ENCODE results near the gene KCNQ1. TPM values are rescaled to one million over a fixed set of nuclear protein-coding genes. Genes with fewer than 3 reads are reported as not detected.

The KCNQ1 gene
- total and polyA plus RNA-seq, 2 donors (not counting 1 experiment from before 2014, with no cell fraction given) = 21.5 to 28.8 TPM

DNA sequence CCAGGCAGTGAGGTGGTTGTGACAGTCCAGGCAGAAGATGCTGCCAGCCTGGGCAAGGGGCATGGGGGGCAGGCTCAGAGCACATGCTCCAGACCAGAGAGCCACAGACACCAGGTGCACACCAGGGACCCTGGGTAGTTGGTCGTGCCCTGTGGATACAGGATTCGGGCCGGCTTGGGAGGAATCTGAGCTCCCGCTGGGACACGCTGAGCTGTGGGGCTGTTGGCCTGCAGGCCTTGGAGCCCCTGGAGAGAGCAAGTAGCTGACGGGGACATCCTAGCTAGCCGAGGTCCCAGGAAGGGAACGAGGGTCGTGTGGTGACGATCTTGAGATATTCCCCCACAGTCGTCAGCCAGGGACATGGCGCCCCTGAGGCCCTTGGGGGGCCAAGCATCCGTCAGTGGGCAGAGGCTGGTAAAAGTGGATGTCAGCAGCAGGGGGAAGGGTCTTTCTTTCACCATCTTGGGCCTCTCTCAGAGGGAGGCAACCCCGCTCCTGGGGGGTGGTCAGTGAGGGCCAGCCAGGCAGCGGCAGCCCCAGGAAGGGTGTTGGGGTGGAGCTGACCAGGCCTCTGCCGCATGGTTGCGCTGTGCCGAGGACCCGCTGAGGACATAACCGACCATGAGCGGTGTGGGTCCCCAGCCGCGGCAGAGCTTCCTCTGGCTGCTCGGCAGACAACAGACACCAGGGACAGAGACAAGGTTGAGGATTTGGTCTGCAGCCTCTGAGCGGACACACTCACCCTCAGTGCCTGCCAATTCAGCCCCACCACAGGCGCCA is 396.8 kb downstream of the KCNQ1 start:
- Histone ChIP-seq H3K27ac (ENCODE audit: low read length in 2 of 2) (no peak overlapping the region), H4K20me1 (ENCODE audit: control insufficient read depth, insufficient read depth, low read length, poor library complexity, severe bottlenecking) (no peaks in the 10 kb centered on the region), H3K27me3 (replicated peaks in 1 of 4; ENCODE audit: control extremely low read depth in 1 of 4, control insufficient read depth in 3 of 4, insufficient read depth in 4 of 4, low read length in 3 of 4) (no peaks in the 10 kb centered on the region), H3K9ac (ENCODE audit: low read length) (no peak overlapping the region), H3K36me3 (replicated peaks in 1 of 2; ENCODE audit: control extremely low read depth in 1 of 2, control insufficient read depth in 1 of 2, extremely low read depth in 1 of 2, insufficient read depth in 2 of 2, low read length in 1 of 2) (no peaks in the 10 kb centered on the region), H3K9me3 (ENCODE audit: control extremely low read depth in 1 of 3, control insufficient read depth in 2 of 3, insufficient read depth in 1 of 3, low read length in 2 of 3) (no peaks in the 10 kb centered on the region), H3K4me2 (replicated peaks; ENCODE audit: low read depth, low read length, poor library complexity, severe bottlenecking) (no peak overlapping the region), H3K4me3 (ENCODE audit: control extremely low read depth in 1 of 5, extremely low read depth in 1 of 5, insufficient read depth in 1 of 5, low read depth in 2 of 5, low read length in 4 of 5) (no peak overlapping the region), H3K79me2 (ENCODE audit: control insufficient read depth, insufficient read depth, low read length) (no peaks in the 10 kb centered on the region), H2AFZ (ENCODE audit: insufficient read depth, low read depth, low read length, poor library complexity, severe bottlenecking) (no peak overlapping the region), H3K4me1 (ENCODE audit: control insufficient read depth in 2 of 2, insufficient read depth in 2 of 2, low read length in 2 of 2) (no peaks in the 10 kb centered on the region)
- Mint-ChIP-seq H3K4me3 (no peak overlapping the region), H3K9me3 (ENCODE audit: insufficient read depth) (no peaks in the 10 kb centered on the region), H3K4me1 (no peaks in the 10 kb centered on the region), H3K27ac (no peak overlapping the region), H3K27me3 (no peaks in the 10 kb centered on the region)
- intact Hi-C loops (cut with micrococcal nuclease) = no loop called here
- ChIA-PET POLR2A (no interaction called here), CTCF (no interaction called here)
- no peak for DNase-seq
- WGBS (ENCODE audit: insufficient coverage) = 93% methylated on average over 25 of the region's 26 CpGs
- TF ChIP-seq, protein P1, sequence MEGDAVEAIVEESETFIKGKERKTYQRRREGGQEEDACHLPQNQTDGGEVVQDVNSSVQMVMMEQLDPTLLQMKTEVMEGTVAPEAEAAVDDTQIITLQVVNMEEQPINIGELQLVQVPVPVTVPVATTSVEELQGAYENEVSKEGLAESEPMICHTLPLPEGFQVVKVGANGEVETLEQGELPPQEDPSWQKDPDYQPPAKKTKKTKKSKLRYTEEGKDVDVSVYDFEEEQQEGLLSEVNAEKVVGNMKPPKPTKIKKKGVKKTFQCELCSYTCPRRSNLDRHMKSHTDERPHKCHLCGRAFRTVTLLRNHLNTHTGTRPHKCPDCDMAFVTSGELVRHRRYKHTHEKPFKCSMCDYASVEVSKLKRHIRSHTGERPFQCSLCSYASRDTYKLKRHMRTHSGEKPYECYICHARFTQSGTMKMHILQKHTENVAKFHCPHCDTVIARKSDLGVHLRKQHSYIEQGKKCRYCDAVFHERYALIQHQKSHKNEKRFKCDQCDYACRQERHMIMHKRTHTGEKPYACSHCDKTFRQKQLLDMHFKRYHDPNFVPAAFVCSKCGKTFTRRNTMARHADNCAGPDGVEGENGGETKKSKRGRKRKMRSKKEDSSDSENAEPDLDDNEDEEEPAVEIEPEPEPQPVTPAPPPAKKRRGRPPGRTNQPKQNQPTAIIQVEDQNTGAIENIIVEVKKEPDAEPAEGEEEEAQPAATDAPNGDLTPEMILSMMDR (IDR thresholded peaks at IDR 0.05) = no peak
- TF ChIP-seq EZH2 (IDR thresholded peaks at IDR 0.05; ENCODE audit: borderline replicate concordance, insufficient read depth, low read depth, low read length, poor library complexity, severe bottlenecking) = no peak
- ATAC-seq (ENCODE audit: low read depth) = no peak

DNA sequence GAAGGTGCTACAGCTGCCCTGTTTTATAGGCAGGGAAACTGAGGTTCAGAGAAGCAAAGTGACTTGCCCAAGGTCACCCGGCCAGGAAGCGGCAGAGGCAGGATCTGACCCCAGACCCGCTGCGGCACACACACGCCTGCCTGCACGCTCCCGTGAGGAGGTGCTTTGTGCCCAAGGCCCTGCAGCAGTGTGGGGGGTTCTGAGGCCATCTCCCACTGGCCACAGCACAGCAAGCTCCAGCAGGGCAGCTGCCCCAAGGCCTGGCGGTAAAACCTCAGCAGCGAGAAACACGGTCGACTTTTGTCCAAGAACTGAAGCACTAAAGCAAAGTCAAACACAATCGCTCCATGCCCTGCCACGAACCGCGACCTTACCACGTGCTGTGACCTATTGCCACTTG is 398.1 kb downstream of the KCNQ1 start:
- H4K20me1 ChIP-seq (ENCODE audit: control insufficient read depth, insufficient read depth, low read length, poor library complexity, severe bottlenecking) = no peaks in the 10 kb centered on the region
- H3K9me3 Mint-ChIP-seq (ENCODE audit: insufficient read depth) = no peaks in the 10 kb centered on the region
- H3K36me3 ChIP-seq (replicated peaks in 1 of 2; ENCODE audit: control extremely low read depth in 1 of 2, control insufficient read depth in 1 of 2, extremely low read depth in 1 of 2, insufficient read depth in 2 of 2, low read length in 1 of 2) = no peaks in the 10 kb centered on the region
- no peak overlapping the region for H3K27ac Mint-ChIP-seq
- intact Hi-C loops (cut with micrococcal nuclease) = no loop called here
- WGBS (ENCODE audit: insufficient coverage) = 100% methylated on average over 14 of the region's 16 CpGs
- H3K27me3 Mint-ChIP-seq = no peaks in the 10 kb centered on the region
- no peak overlapping the region for H2AFZ ChIP-seq (ENCODE audit: insufficient read depth, low read depth, low read length, poor library complexity, severe bottlenecking)
- no peak overlapping the region for H3K4me3 ChIP-seq (ENCODE audit: control extremely low read depth in 1 of 5, extremely low read depth in 1 of 5, insufficient read depth in 1 of 5, low read depth in 2 of 5, low read length in 4 of 5)
- H3K9me3 ChIP-seq (ENCODE audit: control extremely low read depth in 1 of 3, control insufficient read depth in 2 of 3, insufficient read depth in 1 of 3, low read length in 2 of 3) = no peaks in the 10 kb centered on the region
- H3K4me1 ChIP-seq (ENCODE audit: control insufficient read depth in 2 of 2, insufficient read depth in 2 of 2, low read length in 2 of 2) = no peaks in the 10 kb centered on the region
- H3K4me1 Mint-ChIP-seq = no peaks in the 10 kb centered on the region
- H3K79me2 ChIP-seq (ENCODE audit: control insufficient read depth, insufficient read depth, low read length) = no peaks in the 10 kb centered on the region
- no peak overlapping the region for H3K27ac ChIP-seq (ENCODE audit: low read length in 2 of 2)
- TF ChIP-seq, protein P1 (IDR thresholded peaks at IDR 0.05) = no peak
- no peak for TF ChIP-seq EZH2 (IDR thresholded peaks at IDR 0.05; ENCODE audit: borderline replicate concordance, insufficient read depth, low read depth, low read length, poor library complexity, severe bottlenecking)
- ChIA-PET POLR2A (no interaction called here), CTCF (no interaction called here)
- no peaks in the 10 kb centered on the region for H3K27me3 ChIP-seq (replicated peaks in 1 of 4; ENCODE audit: control extremely low read depth in 1 of 4, control insufficient read depth in 3 of 4, insufficient read depth in 4 of 4, low read length in 3 of 4)
- H3K4me2 ChIP-seq (replicated peaks; ENCODE audit: low read depth, low read length, poor library complexity, severe bottlenecking) = no peak overlapping the region
- no peak overlapping the region for H3K9ac ChIP-seq (ENCODE audit: low read length)
- ATAC-seq (ENCODE audit: low read depth) (no peak), DNase-seq (no peak)
- H3K4me3 Mint-ChIP-seq = no peak overlapping the region

Measured in B cell (primary cell).